ENCODE results near the gene TNIK.

Gene TNIK

DNA sequence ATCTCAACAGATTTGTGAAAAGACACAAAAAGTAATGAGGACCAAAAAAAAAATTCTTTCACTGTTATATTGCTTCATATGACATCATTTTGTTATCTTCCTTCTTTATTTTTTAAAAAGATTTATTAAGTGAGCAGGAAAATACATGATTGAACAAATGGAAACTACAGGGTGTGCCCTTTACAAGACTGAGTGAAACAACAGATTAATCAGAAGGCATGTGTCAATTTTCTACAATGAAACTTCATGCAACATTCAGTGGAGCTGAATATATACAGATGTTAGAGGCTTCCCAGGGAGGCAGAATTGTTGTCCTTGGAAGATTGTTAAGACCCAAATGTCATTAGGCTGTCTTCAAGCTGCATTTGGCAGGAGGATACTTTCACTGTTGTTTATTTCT is 405.3 kb downstream of the TNIK start:
- H3K4me3 ChIP-seq (ENCODE audit: low read depth, low read length) = no peak overlapping the region
- TF ChIP-seq, protein P1, sequence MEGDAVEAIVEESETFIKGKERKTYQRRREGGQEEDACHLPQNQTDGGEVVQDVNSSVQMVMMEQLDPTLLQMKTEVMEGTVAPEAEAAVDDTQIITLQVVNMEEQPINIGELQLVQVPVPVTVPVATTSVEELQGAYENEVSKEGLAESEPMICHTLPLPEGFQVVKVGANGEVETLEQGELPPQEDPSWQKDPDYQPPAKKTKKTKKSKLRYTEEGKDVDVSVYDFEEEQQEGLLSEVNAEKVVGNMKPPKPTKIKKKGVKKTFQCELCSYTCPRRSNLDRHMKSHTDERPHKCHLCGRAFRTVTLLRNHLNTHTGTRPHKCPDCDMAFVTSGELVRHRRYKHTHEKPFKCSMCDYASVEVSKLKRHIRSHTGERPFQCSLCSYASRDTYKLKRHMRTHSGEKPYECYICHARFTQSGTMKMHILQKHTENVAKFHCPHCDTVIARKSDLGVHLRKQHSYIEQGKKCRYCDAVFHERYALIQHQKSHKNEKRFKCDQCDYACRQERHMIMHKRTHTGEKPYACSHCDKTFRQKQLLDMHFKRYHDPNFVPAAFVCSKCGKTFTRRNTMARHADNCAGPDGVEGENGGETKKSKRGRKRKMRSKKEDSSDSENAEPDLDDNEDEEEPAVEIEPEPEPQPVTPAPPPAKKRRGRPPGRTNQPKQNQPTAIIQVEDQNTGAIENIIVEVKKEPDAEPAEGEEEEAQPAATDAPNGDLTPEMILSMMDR (IDR thresholded peaks at IDR 0.05; ENCODE audit: low read depth, low read length) = no peak

- TF ChIP-seq, protein P1 (IDR thresholded peaks at IDR 0.05; ENCODE audit: low read depth, low read length) = no peak
- no peak overlapping the region for H3K4me3 ChIP-seq (ENCODE audit: low read depth, low read length)
Observed at GRCh38 chr3:171054231-171054630, 406.0 kb downstream of the TNIK start.

DNA sequence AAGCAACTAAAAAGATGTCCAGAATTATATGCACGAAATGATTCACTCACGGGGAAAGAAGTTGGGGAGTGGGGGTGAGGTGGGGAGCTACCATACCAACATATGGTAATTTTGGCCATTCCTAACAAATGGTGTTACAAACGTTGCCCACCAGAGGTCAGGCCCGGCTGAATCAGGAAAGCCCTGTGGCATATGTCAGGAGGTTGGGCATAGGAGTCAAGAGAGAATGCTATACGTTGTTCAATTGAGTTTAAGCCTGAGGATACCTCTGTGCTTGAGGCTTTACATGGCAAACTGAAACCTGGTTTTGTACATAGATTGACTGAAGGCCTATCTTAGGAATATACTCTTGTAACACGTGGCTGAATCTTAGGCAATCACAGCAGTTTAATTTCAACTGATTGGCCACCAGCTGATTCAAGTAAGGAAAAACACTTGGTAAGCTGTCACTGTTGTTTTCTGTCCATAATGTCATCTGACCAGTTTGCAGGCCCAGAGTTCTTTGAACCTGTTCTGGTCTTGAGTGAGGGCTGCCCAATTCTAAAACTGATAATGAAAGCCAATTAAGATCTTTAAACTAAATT is 410.3 kb downstream of the TNIK start:
- H3K4me3 ChIP-seq (ENCODE audit: low read depth, low read length) = no peak overlapping the region

GRCh38 chr3:171046760-171047159 is 413.4 kb downstream of the TNIK start:
- TF ChIP-seq, protein P1 (IDR thresholded peaks at IDR 0.05; ENCODE audit: low read depth, low read length) = no peak
- no peak overlapping the region for H3K4me3 ChIP-seq (ENCODE audit: low read depth, low read length)

More for the DNA sequence above, 410.3 kb downstream of the TNIK start:
- TF ChIP-seq, protein P1 (IDR thresholded peaks at IDR 0.05; ENCODE audit: low read depth, low read length) = peak; percentile 38; the same call in 1 of the 2 replicates

GRCh38 chr3:171044835-171045793 is 415.1 kb downstream of the TNIK start:
- TF ChIP-seq, protein P1 (IDR thresholded peaks at IDR 0.05; ENCODE audit: low read depth, low read length) = no peak
- no peak overlapping the region for H3K4me3 ChIP-seq (ENCODE audit: low read depth, low read length)

DNA sequence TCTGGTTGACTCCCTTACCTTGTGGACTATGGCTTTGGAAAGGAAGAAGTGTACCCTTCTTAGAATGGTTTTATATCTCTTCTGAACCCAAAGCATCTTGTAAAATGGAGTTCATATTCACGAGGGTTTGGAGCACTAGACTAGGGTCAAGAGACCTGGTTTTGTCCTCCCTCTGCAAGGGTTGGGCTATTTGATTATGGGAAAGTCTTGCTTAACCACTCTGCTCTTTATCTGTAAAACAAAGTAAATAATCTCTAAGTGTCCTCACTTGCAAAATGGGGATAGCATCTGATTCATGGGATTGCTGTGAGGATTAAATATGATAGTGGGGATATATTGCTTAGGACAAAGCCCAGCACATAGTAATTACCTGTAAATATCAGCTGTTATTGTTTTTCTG is 415.8 kb downstream of the TNIK start:
- no peak overlapping the region for H3K4me3 ChIP-seq (ENCODE audit: low read depth, low read length)
- TF ChIP-seq, protein P1 (IDR thresholded peaks at IDR 0.05; ENCODE audit: low read depth, low read length) = no peak

GRCh38 chr3:171039674-171040073 is 420.5 kb downstream of the TNIK start:
- TF ChIP-seq, protein P1 (IDR thresholded peaks at IDR 0.05; ENCODE audit: low read depth, low read length) = no peak
- H3K4me3 ChIP-seq (ENCODE audit: low read depth, low read length) = no peak overlapping the region

Measured in WI38 (cell line).